PC-9 (cell line): ENCODE results near the gene NHSL1. TPM values are rescaled to one million over a fixed set of nuclear protein-coding genes. Genes with fewer than 3 reads are reported as not detected.

Experiments used
- BruUV-seq: library from RNA; stranded (reverse); fragments of 400-500 nt; replicated peaks from 2 replicates; lab custom pipeline; 2021; lab: Mats Ljungman, UMichigan
- CTCF ChIA-PET: fragments of 300-600 bp; sonication (Branson Sonifier 250); formaldehyde crosslinking; loops from one replicate; lab custom pipeline; 2022; ENCODE audit warnings: antibody characterized with exemption; lab: Charles Lee
- POLR2A ChIA-PET: fragments of 300-600 bp; sonication (Branson Sonifier 250); formaldehyde crosslinking; loops from one replicate; lab custom pipeline; 2022; ENCODE audit warnings: antibody characterized with exemption; ENCODE audit not compliant: unreplicated experiment; lab: Charles Lee
- DNase-seq, 2 experiments: peaks; one replicate each; pipeline versions ENCODE4 v3.0.0 to v3.0.0-alpha.2; 2015 to 2022; ENCODE audit warnings: mixed read lengths in 1 of 2
- H2AFZ ChIP-seq: fragments of 200-600 bp; sonication (generic); 2 replicates; pipeline ENCODE4 v1.8.1; 2017; ENCODE audit warnings: antibody characterized with exemption
- H3F3A ChIP-seq: fragments of 200-600 bp; sonication (generic); 2 replicates; pipeline ENCODE4 v1.8.1; 2017; ENCODE audit warnings: antibody characterized with exemption, mild to moderate bottlenecking, low read depth; ENCODE audit not compliant: insufficient read depth
- H3K27ac ChIP-seq: fragments of 200-600 bp; sonication (generic); 2 replicates; pipeline ENCODE4 v1.6.1; 2016; ENCODE audit warnings: mixed run types
- H3K27me3 ChIP-seq: fragments of 200-600 bp; sonication (generic); 2 replicates; pipeline ENCODE4 v1.6.1; 2016; ENCODE audit warnings: low read depth, mixed run types; ENCODE audit not compliant: insufficient read depth
- H3K36me3 ChIP-seq: fragments of 200-600 bp; sonication (generic); 2 replicates; pipeline ENCODE4 v1.6.1; 2016; ENCODE audit warnings: low read depth, mixed run types
- H3K4me1 ChIP-seq: fragments of 200-600 bp; sonication (generic); replicated peaks from 2 replicates; pipeline ENCODE4 v1.6.1; 2016; ENCODE audit warnings: mixed run types; ENCODE audit not compliant: insufficient read depth
- H3K4me2 ChIP-seq: fragments of 200-600 bp; sonication (generic); 2 replicates; pipeline ENCODE4 v1.6.1; 2017; ENCODE audit warnings: mixed run types
- H3K4me3 ChIP-seq: fragments of 200-600 bp; sonication (generic); 2 replicates; pipeline ENCODE4 v1.6.1; 2016; ENCODE audit warnings: mixed run types
- H3K79me2 ChIP-seq: fragments of 200-600 bp; sonication (generic); 2 replicates; pipeline ENCODE4 v1.6.1; 2017; ENCODE audit warnings: low read depth, mixed run types
- H3K9me2 ChIP-seq: fragments of 200-600 bp; sonication (generic); 2 replicates; pipeline ENCODE4 v1.8.1; 2017; ENCODE audit warnings: mild to moderate bottlenecking; ENCODE audit not compliant: insufficient read depth
- H3K9me3 ChIP-seq: fragments of 200-600 bp; sonication (generic); 2 replicates; pipeline ENCODE4 v1.8.1; 2016; ENCODE audit warnings: low read depth; ENCODE audit not compliant: insufficient read depth
- H4K20me1 ChIP-seq: fragments of 200-600 bp; sonication (generic); 2 replicates; pipeline ENCODE4 v1.8.1; 2017; ENCODE audit not compliant: insufficient read depth
- CTCF ChIP-seq: fragments of 200-600 bp; sonication (generic); conservative IDR thresholded peaks from 2 replicates; pipeline ENCODE4 v1.6.1; 2017; ENCODE audit warnings: mixed run types, antibody characterized with exemption, mild to moderate bottlenecking, moderate library complexity
- EZH2 ChIP-seq: fragments of 200-600 bp; sonication (generic); IDR thresholded peaks from 2 replicates; pipeline ENCODE4 v1.8.0; 2017; ENCODE audit warnings: antibody characterized with exemption, low read depth
- intact Hi-C: fragments of 100-400 bp; cut with micrococcal nuclease; formaldehyde crosslinking; loops from one replicate; pipeline ENCODE4 v1.10.0; 2022; ENCODE audit not compliant: unreplicated experiment
- total RNA-seq: library from RNA; stranded (reverse); gene quantifications from 2 replicates; pipeline ENCODE4 v1.2.3, GENCODE V29; 2021

Gene NHSL1
- total RNA-seq, 1 experiment from 2014 or later = 17.5 TPM

- Histone ChIP-seq H3K9me3 (no peaks in the 10 kb centered on the region), H3K27me3 (no peaks in the 10 kb centered on the region), H2AFZ (no peak overlapping the region), H3K9me2 (no peaks in the 10 kb centered on the region), H3K79me2 (0 out of 2 replicates have a peak, but pooled peaks cover 5% of the 10 kb centered on the region), H3K36me3 (0 out of 2 replicates have a peak, but pooled peaks cover 4% of the 10 kb centered on the region), H3K4me1 (peaks cover 22% of the 10 kb centered on the region), H3F3A (peaks cover 27% of the 10 kb centered on the region), H3K4me2 (peak overlapping the region; percentile 35), H4K20me1 (no peaks in the 10 kb centered on the region), H3K4me3 (peak overlapping the region; percentile 9; the same call in 1 of the 2 replicates), H3K27ac (peak overlapping the region; percentile 52)
- no TSS peak for BruUV-seq
- TF ChIP-seq EZH2 (no peak), CTCF (no peak)
- CTCF ChIA-PET = interaction anchor here (0.8 kb wide), 1 partner anchor 9 kb away, joined by 6 read pairs; no protein-coding TSS in a partner anchor
- POLR2A ChIA-PET = interaction anchor here (0.5 to 0.7 kb wide), 3 partner anchors 62 to 665 kb away, joined by 3 to 5 read pairs (median 3); no protein-coding TSS in a partner anchor
- peak; percentile 17 to 82 for DNase-seq
- intact Hi-C loops = loop anchor here (5.0 kb wide), 1 partner anchor 36 kb away; no protein-coding TSS in a partner anchor
Observed at GRCh38 chr6:138455746-138456400, 43.4 kb downstream of the NHSL1 start.

GRCh38 chr6:138454981-138455706, 44.1 kb downstream of the NHSL1 start:
- Histone ChIP-seq H3K4me1 (peaks cover 22% of the 10 kb centered on the region), H3K9me2 (no peaks in the 10 kb centered on the region), H3K9me3 (no peaks in the 10 kb centered on the region), H3K4me2 (peak overlapping the region; percentile 35), H3K4me3 (peak overlapping the region; percentile 9; the same call in 1 of the 2 replicates), H3K27ac (peak overlapping the region; percentile 52), H4K20me1 (no peaks in the 10 kb centered on the region), H3K79me2 (0 out of 2 replicates have a peak, but pooled peaks cover 5% of the 10 kb centered on the region), H3K27me3 (no peaks in the 10 kb centered on the region), H3K36me3 (0 out of 2 replicates have a peak, but pooled peaks cover 4% of the 10 kb centered on the region), H2AFZ (no peak overlapping the region), H3F3A (peaks cover 27% of the 10 kb centered on the region)
- TF ChIP-seq CTCF = no peak
- DNase-seq = peak in 1 of 2 experiments; percentile 23
- intact Hi-C loops = loop anchor here (5.0 kb wide), 1 partner anchor 37 kb away; no protein-coding TSS in a partner anchor
- ChIA-PET POLR2A (interaction anchor here (0.7 kb wide), 2 partner anchors 32 to 664 kb away, joined by 5 to 9 read pairs; no protein-coding TSS in a partner anchor), CTCF (interaction anchor here (0.5 to 0.8 kb wide), 2 partner anchors 10 to 291 kb away, joined by 3 to 6 read pairs; no protein-coding TSS in a partner anchor)
- BruUV-seq = no TSS peak

- no peak overlapping the region for H3K27ac ChIP-seq
- no TSS peak for BruUV-seq
- H2AFZ ChIP-seq = no peak overlapping the region
- H3K27me3 ChIP-seq = no peaks in the 10 kb centered on the region
- DNase-seq = no peak
- POLR2A ChIA-PET = no interaction called here
- no peaks in the 10 kb centered on the region for H3K9me2 ChIP-seq
- CTCF ChIA-PET = no interaction called here
- H3K79me2 ChIP-seq = 0 out of 2 replicates have a peak, but pooled peaks cover 5% of the 10 kb centered on the region
- H3K4me2 ChIP-seq = no peak overlapping the region
- no peak overlapping the region for H3K4me3 ChIP-seq
- no peaks in the 10 kb centered on the region for H4K20me1 ChIP-seq
- H3F3A ChIP-seq = peaks cover 21% of the 10 kb centered on the region
- peaks cover 21% of the 10 kb centered on the region for H3K4me1 ChIP-seq
- no peak for TF ChIP-seq EZH2
- no peak for TF ChIP-seq CTCF
- H3K36me3 ChIP-seq = peaks cover 9% of the 10 kb centered on the region; the same call in 1 of the 2 replicates
- no peaks in the 10 kb centered on the region for H3K9me3 ChIP-seq
- intact Hi-C loops = no loop called here
Observed at GRCh38 chr6:138451043-138451442, 48.3 kb downstream of the NHSL1 start.
